HepG2 (cell line): ENCODE data around the gene SUN1. TPM values are rescaled to one million over a fixed set of nuclear protein-coding genes. Genes with fewer than 3 reads are reported as not detected.

Experiments used
- FOXK1 ChIP-seq: sonication (generic); formaldehyde crosslinking; IDR thresholded peaks from 2 replicates; pipeline ENCODE4 v1.4.0; 2020; ENCODE audit warnings: low read depth, missing genetic modification reagents, borderline replicate concordance
- GFI1 ChIP-seq: sonication (generic); formaldehyde crosslinking; IDR thresholded peaks from 2 replicates; pipeline ENCODE4 v1.5.0; 2020; ENCODE audit warnings: missing genetic modification reagents, mild to moderate bottlenecking, borderline replicate concordance
- HMG20B ChIP-seq: conservative IDR thresholded peaks from 2 replicates; pipeline ENCODE4 v1.6.1; 2016; ENCODE audit warnings: missing genetic modification reagents, missing compliant biosample characterization
- HNRNPL ChIP-seq: fragments of 200-400 bp; formaldehyde crosslinking; IDR thresholded peaks from 2 replicates; pipeline ENCODE4 v1.6.1; 2017; ENCODE audit warnings: mild to moderate bottlenecking, low read depth, low read length
- NR2F6 ChIP-seq, 2 experiments: IDR thresholded peaks; 2 replicates each; pipeline ENCODE4 v1.6.1; 2016; ENCODE audit warnings: antibody characterized with exemption in 1 of 2, mild to moderate bottlenecking in 1 of 2
- NR3C1 ChIP-seq: sonication (generic); formaldehyde crosslinking; IDR thresholded peaks from 2 replicates; pipeline ENCODE4 v1.4.0; 2020; ENCODE audit warnings: missing genetic modification reagents
- PRMT3 ChIP-seq: sonication (generic); formaldehyde crosslinking; IDR thresholded peaks from 2 replicates; pipeline ENCODE4 v1.8.1; 2022; ENCODE audit warnings: low read depth, mild to moderate bottlenecking, moderate library complexity, missing genetic modification reagents, borderline replicate concordance
- YEATS2 ChIP-seq: sonication (generic); formaldehyde crosslinking; IDR thresholded peaks from 2 replicates; pipeline ENCODE4 v1.4.0; 2020; ENCODE audit warnings: missing genetic modification reagents, borderline replicate concordance
- ZNF354B ChIP-seq: sonication (generic); formaldehyde crosslinking; IDR thresholded peaks from 2 replicates; pipeline ENCODE4 v1.8.0; 2022; ENCODE audit warnings: mild to moderate bottlenecking, missing genetic modification reagents
- ZNF766 ChIP-seq: sonication (generic); formaldehyde crosslinking; IDR thresholded peaks from 2 replicates; pipeline ENCODE4 v1.5.0; 2020; ENCODE audit warnings: missing genetic modification reagents, borderline replicate concordance
- polyA plus RNA-seq, 8 experiments: library from polyadenylated mRNA; depleted of rRNA in 3 of 8; stranded (reverse) in 7 of 8; unstranded in 1 of 8; fragments of >200 nt; fragmentation: Illumina TruSeq in 4 of 8; extraction: Trizol in 4 of 8; gene quantifications; 2 replicates each; pipeline versions ENCODE4 v1.2.1 to v1.2.3, GENCODE V29; 2011 to 2016; ENCODE audit warnings: low read depth in 4 of 8, missing spikeins in 1 of 8, mixed read lengths in 1 of 8; ENCODE audit not compliant: insufficient read depth in 1 of 8
- total RNA-seq, 5 experiments: library from RNA; depleted of rRNA; stranded (reverse); fragments of >200 nt; fragmentation: Illumina TruSeq; extraction: Trizol; gene quantifications; 2 replicates each; pipeline ENCODE4 v1.2.3, GENCODE V29; 2016; ENCODE audit warnings: low read depth in 1 of 5
- TF ChIP-seq, protein P1 (sequence below), 2 experiments: fragments of 450-650 bp in 1 of 2; sonication (generic) in 1 of 2; formaldehyde crosslinking in 1 of 2; IDR thresholded peaks; 2 replicates each; pipeline versions ENCODE4 v1.6.1 to v1.8.0; 2016 to 2022; ENCODE audit warnings: antibody characterized with exemption in 1 of 2, mild to moderate bottlenecking in 1 of 2, missing genetic modification reagents in 1 of 2
- TF ChIP-seq, protein P2 (sequence below): sonication (generic); formaldehyde crosslinking; IDR thresholded peaks from 2 replicates; pipeline ENCODE4 v1.4.0; 2020; ENCODE audit warnings: missing genetic modification reagents
- TF ChIP-seq, protein P3 (sequence below): sonication (generic); formaldehyde crosslinking; IDR thresholded peaks from 2 replicates; pipeline ENCODE4 v1.8.0; 2023; ENCODE audit warnings: mild to moderate bottlenecking, missing genetic modification reagents

Gene SUN1
- total and polyA plus RNA-seq, 2 of the 13 experiments (the other 11 are each of a cell fraction or from before 2014, with no cell fraction given), result 47.0 to 126 TPM

DNA sequence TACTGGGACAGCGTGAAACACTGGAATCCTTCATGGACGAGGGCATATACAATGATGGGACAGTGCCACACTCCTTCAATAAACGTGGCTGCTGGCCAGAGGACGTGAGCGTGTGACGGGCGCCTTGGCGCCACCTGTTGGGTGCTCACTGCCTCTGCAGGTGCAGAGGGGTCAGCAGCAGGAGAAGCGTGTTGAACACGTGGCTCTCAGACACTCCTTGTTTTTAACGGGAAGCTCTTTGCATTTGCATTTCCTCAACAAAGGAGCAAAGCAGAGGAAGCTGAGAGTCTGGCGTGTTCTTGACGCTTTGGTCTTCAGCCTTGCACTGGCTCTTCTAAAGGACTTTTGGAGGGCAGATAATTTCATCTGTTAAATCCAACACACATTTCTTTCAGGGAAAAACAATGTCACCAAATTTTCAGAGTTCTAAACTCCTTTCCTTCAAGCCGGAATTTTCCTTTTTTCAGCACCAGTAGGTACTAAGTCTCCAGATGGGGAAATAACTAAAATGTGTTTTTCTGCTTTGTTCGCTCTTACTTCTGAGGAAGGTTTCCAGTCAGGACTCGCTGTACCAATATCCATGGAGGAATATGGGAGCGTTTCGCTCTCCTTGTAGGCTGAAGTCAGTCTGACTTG, 41.2 kb downstream of the SUN1 start (continued):
- TF ChIP-seq, protein P1, sequence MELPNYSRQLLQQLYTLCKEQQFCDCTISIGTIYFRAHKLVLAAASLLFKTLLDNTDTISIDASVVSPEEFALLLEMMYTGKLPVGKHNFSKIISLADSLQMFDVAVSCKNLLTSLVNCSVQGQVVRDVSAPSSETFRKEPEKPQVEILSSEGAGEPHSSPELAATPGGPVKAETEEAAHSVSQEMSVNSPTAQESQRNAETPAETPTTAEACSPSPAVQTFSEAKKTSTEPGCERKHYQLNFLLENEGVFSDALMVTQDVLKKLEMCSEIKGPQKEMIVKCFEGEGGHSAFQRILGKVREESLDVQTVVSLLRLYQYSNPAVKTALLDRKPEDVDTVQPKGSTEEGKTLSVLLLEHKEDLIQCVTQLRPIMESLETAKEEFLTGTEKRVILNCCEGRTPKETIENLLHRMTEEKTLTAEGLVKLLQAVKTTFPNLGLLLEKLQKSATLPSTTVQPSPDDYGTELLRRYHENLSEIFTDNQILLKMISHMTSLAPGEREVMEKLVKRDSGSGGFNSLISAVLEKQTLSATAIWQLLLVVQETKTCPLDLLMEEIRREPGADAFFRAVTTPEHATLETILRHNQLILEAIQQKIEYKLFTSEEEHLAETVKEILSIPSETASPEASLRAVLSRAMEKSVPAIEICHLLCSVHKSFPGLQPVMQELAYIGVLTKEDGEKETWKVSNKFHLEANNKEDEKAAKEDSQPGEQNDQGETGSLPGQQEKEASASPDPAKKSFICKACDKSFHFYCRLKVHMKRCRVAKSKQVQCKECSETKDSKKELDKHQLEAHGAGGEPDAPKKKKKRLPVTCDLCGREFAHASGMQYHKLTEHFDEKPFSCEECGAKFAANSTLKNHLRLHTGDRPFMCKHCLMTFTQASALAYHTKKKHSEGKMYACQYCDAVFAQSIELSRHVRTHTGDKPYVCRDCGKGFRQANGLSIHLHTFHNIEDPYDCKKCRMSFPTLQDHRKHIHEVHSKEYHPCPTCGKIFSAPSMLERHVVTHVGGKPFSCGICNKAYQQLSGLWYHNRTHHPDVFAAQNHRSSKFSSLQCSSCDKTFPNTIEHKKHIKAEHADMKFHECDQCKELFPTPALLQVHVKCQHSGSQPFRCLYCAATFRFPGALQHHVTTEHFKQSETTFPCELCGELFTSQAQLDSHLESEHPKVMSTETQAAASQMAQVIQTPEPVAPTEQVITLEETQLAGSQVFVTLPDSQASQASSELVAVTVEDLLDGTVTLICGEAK (IDR thresholded peaks at IDR 0.05), result no peak
- TF ChIP-seq, protein P1 (CRISPR knock-in tag; IDR thresholded peaks at IDR 0.05), result peak; percentile 62; the same call in 1 of the 2 replicates
- TF ChIP-seq, protein P2, sequence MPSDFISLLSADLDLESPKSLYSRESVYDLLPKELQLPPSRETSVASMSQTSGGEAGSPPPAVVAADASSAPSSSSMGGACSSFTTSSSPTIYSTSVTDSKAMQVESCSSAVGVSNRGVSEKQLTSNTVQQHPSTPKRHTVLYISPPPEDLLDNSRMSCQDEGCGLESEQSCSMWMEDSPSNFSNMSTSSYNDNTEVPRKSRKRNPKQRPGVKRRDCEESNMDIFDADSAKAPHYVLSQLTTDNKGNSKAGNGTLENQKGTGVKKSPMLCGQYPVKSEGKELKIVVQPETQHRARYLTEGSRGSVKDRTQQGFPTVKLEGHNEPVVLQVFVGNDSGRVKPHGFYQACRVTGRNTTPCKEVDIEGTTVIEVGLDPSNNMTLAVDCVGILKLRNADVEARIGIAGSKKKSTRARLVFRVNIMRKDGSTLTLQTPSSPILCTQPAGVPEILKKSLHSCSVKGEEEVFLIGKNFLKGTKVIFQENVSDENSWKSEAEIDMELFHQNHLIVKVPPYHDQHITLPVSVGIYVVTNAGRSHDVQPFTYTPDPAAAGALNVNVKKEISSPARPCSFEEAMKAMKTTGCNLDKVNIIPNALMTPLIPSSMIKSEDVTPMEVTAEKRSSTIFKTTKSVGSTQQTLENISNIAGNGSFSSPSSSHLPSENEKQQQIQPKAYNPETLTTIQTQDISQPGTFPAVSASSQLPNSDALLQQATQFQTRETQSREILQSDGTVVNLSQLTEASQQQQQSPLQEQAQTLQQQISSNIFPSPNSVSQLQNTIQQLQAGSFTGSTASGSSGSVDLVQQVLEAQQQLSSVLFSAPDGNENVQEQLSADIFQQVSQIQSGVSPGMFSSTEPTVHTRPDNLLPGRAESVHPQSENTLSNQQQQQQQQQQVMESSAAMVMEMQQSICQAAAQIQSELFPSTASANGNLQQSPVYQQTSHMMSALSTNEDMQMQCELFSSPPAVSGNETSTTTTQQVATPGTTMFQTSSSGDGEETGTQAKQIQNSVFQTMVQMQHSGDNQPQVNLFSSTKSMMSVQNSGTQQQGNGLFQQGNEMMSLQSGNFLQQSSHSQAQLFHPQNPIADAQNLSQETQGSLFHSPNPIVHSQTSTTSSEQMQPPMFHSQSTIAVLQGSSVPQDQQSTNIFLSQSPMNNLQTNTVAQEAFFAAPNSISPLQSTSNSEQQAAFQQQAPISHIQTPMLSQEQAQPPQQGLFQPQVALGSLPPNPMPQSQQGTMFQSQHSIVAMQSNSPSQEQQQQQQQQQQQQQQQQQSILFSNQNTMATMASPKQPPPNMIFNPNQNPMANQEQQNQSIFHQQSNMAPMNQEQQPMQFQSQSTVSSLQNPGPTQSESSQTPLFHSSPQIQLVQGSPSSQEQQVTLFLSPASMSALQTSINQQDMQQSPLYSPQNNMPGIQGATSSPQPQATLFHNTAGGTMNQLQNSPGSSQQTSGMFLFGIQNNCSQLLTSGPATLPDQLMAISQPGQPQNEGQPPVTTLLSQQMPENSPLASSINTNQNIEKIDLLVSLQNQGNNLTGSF, result peak; percentile 93
- no peak for TF ChIP-seq HNRNPL
- TF ChIP-seq YEATS2 (CRISPR knock-in tag), result peak; percentile 74; the same call in 1 of the 2 replicates
- peak; percentile 56; the same call in 1 of the 2 replicates for TF ChIP-seq GFI1 (CRISPR knock-in tag)
- no peak for TF ChIP-seq NR3C1 (CRISPR knock-in tag)
- TF ChIP-seq PRMT3 (CRISPR knock-in tag), result peak; percentile 40; the same call in 1 of the 2 replicates
- peak; percentile 97; the same call in 1 of the 2 replicates for TF ChIP-seq ZNF766
- peak; percentile 84; the same call in 1 of the 2 replicates for TF ChIP-seq FOXK1 (CRISPR knock-in tag)
- TF ChIP-seq HMG20B, result no peak
- no peak for TF ChIP-seq NR2F6 (IDR thresholded peaks at IDR 0.05)
- peak; percentile 84 for TF ChIP-seq NR2F6 (CRISPR knock-in tag; IDR thresholded peaks at IDR 0.05)
- TF ChIP-seq ZNF354B, result no peak
- TF ChIP-seq, protein P3, sequence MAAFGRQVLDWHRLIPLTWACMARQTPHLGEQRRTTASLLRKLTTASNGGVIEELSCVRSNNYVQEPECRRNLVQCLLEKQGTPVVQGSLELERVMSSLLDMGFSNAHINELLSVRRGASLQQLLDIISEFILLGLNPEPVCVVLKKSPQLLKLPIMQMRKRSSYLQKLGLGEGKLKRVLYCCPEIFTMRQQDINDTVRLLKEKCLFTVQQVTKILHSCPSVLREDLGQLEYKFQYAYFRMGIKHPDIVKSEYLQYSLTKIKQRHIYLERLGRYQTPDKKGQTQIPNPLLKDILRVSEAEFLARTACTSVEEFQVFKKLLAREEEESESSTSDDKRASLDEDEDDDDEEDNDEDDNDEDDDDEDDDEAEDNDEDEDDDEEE (CRISPR knock-in tag), result peak; percentile 70; the same call in 1 of the 2 replicates
